ENCODE results near the gene SUCLG2. TPM values are rescaled to one million over a fixed set of nuclear protein-coding genes. Genes with fewer than 3 reads are reported as not detected.

The SUCLG2 gene
- total RNA-seq, 1 donor from 2014 or later: 44.6 TPM

- no peak for DNase-seq (ENCODE audit: low read depth)
- TF ChIP-seq CTCF (conservative IDR thresholded peaks at IDR 0.05; ENCODE audit: low read depth, low read length): no peak
- no peak overlapping the region for H3K4me3 ChIP-seq (ENCODE audit: low read depth, low read length)
Measured at GRCh38 chr3:67608034-67608433, 46.4 kb downstream of the SUCLG2 start.

- DNase-seq (ENCODE audit: low read depth): peak; percentile 20
- H3K4me3 ChIP-seq (ENCODE audit: low read depth, low read length): no peak overlapping the region
- TF ChIP-seq CTCF (conservative IDR thresholded peaks at IDR 0.05; ENCODE audit: low read depth, low read length): peak; percentile 50
Measured at GRCh38 chr3:67605377-67605776, 49.0 kb downstream of the SUCLG2 start.

GRCh38 chr3:67602816-67603215 lies 51.6 kb downstream of the SUCLG2 start:
- DNase-seq (ENCODE audit: low read depth): no peak
- no peak overlapping the region for H3K4me3 ChIP-seq (ENCODE audit: low read depth, low read length)
- no peak for TF ChIP-seq CTCF (conservative IDR thresholded peaks at IDR 0.05; ENCODE audit: low read depth, low read length)

GRCh38 chr3:67601919-67602608 lies 52.3 kb downstream of the SUCLG2 start:
- no peak overlapping the region for H3K4me3 ChIP-seq (ENCODE audit: low read depth, low read length)
- no peak for TF ChIP-seq CTCF (conservative IDR thresholded peaks at IDR 0.05; ENCODE audit: low read depth, low read length)
- no peak for DNase-seq (ENCODE audit: low read depth)

GRCh38 chr3:67601385-67601784 lies 53.0 kb downstream of the SUCLG2 start:
- TF ChIP-seq CTCF (conservative IDR thresholded peaks at IDR 0.05; ENCODE audit: low read depth, low read length): no peak
- H3K4me3 ChIP-seq (ENCODE audit: low read depth, low read length): no peak overlapping the region
- DNase-seq (ENCODE audit: low read depth): no peak

- H3K4me3 ChIP-seq (ENCODE audit: low read depth, low read length): no peak overlapping the region
- TF ChIP-seq CTCF (conservative IDR thresholded peaks at IDR 0.05; ENCODE audit: low read depth, low read length): no peak
- no peak for DNase-seq (ENCODE audit: low read depth)
Measured at GRCh38 chr3:67599821-67600220, 54.6 kb downstream of the SUCLG2 start.
